ENCODE results near the gene PRKN.

- TF ChIP-seq POLR2A (IDR thresholded peaks at IDR 0.05; ENCODE audit: extremely low read depth, insufficient read length) (no peak), CTCF (IDR thresholded peaks at IDR 0.05; ENCODE audit: low read depth, low read length) (no peak), MYC (IDR thresholded peaks at IDR 0.05; ENCODE audit: low read depth, low read length) (no peak)
- TF ChIP-seq, protein P1, sequence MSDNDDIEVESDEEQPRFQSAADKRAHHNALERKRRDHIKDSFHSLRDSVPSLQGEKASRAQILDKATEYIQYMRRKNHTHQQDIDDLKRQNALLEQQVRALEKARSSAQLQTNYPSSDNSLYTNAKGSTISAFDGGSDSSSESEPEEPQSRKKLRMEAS (IDR thresholded peaks at IDR 0.05; ENCODE audit: low read depth, low read length): no peak
Observed at GRCh38 chr6:161532536-161532935, 1195.0 kb downstream of the PRKN start.
